ENCODE data around the gene ALK. TPM values are rescaled to one million over a fixed set of nuclear protein-coding genes. Genes with fewer than 3 reads are reported as not detected.

ALK gene
- total RNA-seq, 1 donor from 2014 or later, result 1.1 TPM

- H3K4me1 ChIP-seq, result no peaks in the 10 kb centered on the region
- ATAC-seq (no peak), DNase-seq (no peak)
- intact Hi-C loops (cut with DNase I), result no loop called here
- no peaks in the 10 kb centered on the region for H3K9me3 ChIP-seq
- TF ChIP-seq CTCF (IDR thresholded peaks at IDR 0.05), result no peak
- no peak overlapping the region for H3K27ac ChIP-seq
- H3K4me3 ChIP-seq, result no peak overlapping the region
- H3K27me3 ChIP-seq (ENCODE audit: low read depth), result no peaks in the 10 kb centered on the region
- no peaks in the 10 kb centered on the region for H3K36me3 ChIP-seq
These were observed 215.1 kb downstream of the ALK start for GRCh38 chr2:29706171-29706720.

DNA sequence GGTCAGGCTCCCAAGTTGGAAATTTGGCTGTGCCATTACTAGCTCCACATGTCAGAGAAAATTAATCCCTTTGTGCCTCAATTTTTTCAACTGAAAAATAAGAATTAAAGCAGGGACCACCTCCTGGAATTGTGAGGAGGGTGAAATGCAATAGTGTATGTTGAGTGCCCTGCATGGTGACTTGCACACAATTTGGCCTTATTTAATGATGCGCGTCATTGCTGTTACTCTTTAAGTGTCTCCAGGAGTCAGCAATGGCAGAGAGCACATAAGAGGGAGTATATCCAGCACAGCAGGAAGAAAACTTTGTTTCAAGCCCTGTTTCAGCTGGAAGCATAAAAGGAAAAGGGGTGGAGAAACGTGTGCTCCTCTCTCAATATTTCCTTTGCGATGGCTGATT is 215.8 kb downstream of the ALK start:
- Histone ChIP-seq H3K27ac (no peak overlapping the region), H3K27me3 (ENCODE audit: low read depth) (no peaks in the 10 kb centered on the region), H3K9me3 (no peaks in the 10 kb centered on the region), H3K4me3 (no peak overlapping the region), H3K4me1 (no peaks in the 10 kb centered on the region), H3K36me3 (no peaks in the 10 kb centered on the region)
- TF ChIP-seq CTCF (IDR thresholded peaks at IDR 0.05), result no peak
- intact Hi-C loops (cut with DNase I), result no loop called here
- ATAC-seq (no peak), DNase-seq (no peak)

DNA sequence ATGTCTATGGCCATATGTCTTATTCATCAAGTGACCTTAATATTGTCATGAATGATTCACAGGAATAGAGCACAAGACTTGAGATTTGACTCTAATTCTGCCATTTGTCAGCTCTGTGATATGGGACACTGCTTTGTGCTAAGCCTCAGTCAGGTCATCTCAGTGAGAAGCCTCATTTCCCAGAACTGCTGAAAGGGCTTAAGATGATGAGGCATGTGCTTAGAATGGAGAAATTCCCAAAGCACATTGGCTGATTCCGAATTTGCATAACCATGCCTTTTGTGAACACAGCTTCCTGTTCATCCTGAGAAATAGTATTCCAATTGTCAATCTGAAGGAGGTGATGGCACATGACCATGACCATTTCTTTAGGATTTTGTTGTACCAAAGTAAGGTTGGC is 218.1 kb downstream of the ALK start:
- Histone ChIP-seq H3K27ac (no peak overlapping the region), H3K9me3 (no peaks in the 10 kb centered on the region), H3K4me1 (no peaks in the 10 kb centered on the region), H3K36me3 (no peaks in the 10 kb centered on the region), H3K4me3 (no peak overlapping the region), H3K27me3 (ENCODE audit: low read depth) (no peaks in the 10 kb centered on the region)
- no peak for DNase-seq
- ATAC-seq, result no peak
- intact Hi-C loops (cut with DNase I), result no loop called here
- no peak for TF ChIP-seq CTCF (IDR thresholded peaks at IDR 0.05)

DNA sequence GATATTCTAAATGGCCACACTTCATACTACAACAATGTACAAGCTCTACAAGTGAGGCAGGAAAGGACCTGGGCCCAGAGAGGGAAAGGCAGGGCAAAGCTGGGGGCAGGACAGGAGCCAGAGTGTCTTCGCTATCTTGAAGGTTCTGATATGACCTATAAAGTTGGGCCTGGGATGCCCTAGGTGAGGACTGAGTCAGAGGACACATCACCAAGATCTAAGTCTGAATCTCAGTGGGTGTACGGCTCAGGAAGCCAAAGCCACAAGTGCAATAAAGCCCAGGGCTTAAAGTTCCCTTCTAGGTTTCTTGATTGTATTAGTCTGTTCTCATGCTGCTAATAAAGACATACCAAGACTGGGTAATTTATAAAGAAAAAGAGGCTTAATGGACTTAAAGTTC is 219.1 kb downstream of the ALK start:
- H3K27ac ChIP-seq, result no peak overlapping the region

GRCh38 chr2:29700560-29700959 is 220.8 kb downstream of the ALK start:
- Histone ChIP-seq H3K27ac (no peak overlapping the region), H3K4me3 (no peak overlapping the region), H3K9me3 (no peaks in the 10 kb centered on the region), H3K36me3 (no peaks in the 10 kb centered on the region), H3K27me3 (ENCODE audit: low read depth) (no peaks in the 10 kb centered on the region), H3K4me1 (no peaks in the 10 kb centered on the region)
- no peak for ATAC-seq
- no peak for DNase-seq
- TF ChIP-seq CTCF (IDR thresholded peaks at IDR 0.05), result no peak
- intact Hi-C loops (cut with DNase I), result no loop called here

More for the DNA sequence above, 219.1 kb downstream of the ALK start:
- Histone ChIP-seq H3K36me3 (no peaks in the 10 kb centered on the region), H3K4me1 (no peaks in the 10 kb centered on the region), H3K27me3 (ENCODE audit: low read depth) (no peaks in the 10 kb centered on the region), H3K4me3 (no peak overlapping the region), H3K9me3 (no peaks in the 10 kb centered on the region)
- ATAC-seq (no peak), DNase-seq (no peak)
- no peak for TF ChIP-seq CTCF (IDR thresholded peaks at IDR 0.05)
- intact Hi-C loops (cut with DNase I), result no loop called here

DNA sequence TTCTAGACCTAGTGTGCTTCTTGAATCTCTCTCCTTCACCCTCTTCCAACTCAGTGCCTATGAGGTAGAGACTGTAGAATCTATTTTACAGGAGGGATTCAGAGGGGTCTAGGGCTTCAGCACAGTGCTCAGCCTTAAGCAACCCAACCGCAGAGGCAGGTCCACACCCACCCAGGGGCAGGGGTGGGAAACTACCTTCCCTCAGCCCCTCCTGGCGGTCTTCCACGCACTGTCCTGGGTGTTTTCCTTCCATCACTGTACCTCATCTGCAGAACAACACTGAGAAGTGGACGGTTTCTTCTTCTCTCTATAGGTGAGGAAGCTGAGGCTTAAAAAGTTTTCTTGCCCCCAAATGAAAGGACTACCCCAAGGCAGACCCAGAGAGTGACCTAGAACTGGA is 222.3 kb downstream of the ALK start:
- no peak for DNase-seq
- Histone ChIP-seq H3K27ac (no peak overlapping the region), H3K4me3 (no peak overlapping the region), H3K36me3 (no peaks in the 10 kb centered on the region), H3K9me3 (no peaks in the 10 kb centered on the region), H3K4me1 (no peaks in the 10 kb centered on the region), H3K27me3 (ENCODE audit: low read depth) (no peaks in the 10 kb centered on the region)
- no peak for ATAC-seq
- intact Hi-C loops (cut with DNase I), result no loop called here
- TF ChIP-seq CTCF (IDR thresholded peaks at IDR 0.05), result no peak
